GM23248 (cell line): Measurements from ENCODE around the gene PIAS3. TPM values are rescaled to one million over a fixed set of nuclear protein-coding genes. Genes with fewer than 3 reads are reported as not detected.

Experiments
- DNase-seq: peaks from one replicate; pipeline ENCODE4 v3.0.0-alpha.2; 2015
- H2AFZ ChIP-seq: fragments of 200-600 bp; sonication (generic); 2 replicates; pipeline ENCODE4 v1.6.1; 2016; ENCODE audit warnings: antibody characterized with exemption
- H3F3A ChIP-seq: fragments of 200-600 bp; sonication (generic); 2 replicates; pipeline ENCODE4 v1.6.1; 2016; ENCODE audit warnings: mild to moderate bottlenecking, antibody characterized with exemption, mixed run types; ENCODE audit not compliant: insufficient read depth
- H3K27ac ChIP-seq: fragments of 200-600 bp; sonication (generic); 2 replicates; pipeline ENCODE4 v1.5.1; 2016; ENCODE audit warnings: mild to moderate bottlenecking
- H3K27me3 ChIP-seq: fragments of 200-600 bp; sonication (generic); replicated peaks from 2 replicates; pipeline ENCODE4 v1.6.1; 2016; ENCODE audit warnings: mild to moderate bottlenecking; ENCODE audit not compliant: insufficient read depth
- H3K36me3 ChIP-seq: fragments of 200-600 bp; sonication (generic); 2 replicates; pipeline ENCODE4 v1.6.1; 2016; ENCODE audit warnings: low read depth, mild to moderate bottlenecking
- H3K4me1 ChIP-seq: fragments of 200-600 bp; sonication (generic); 2 replicates; pipeline ENCODE4 v1.6.1; 2016; ENCODE audit warnings: mild to moderate bottlenecking; ENCODE audit not compliant: insufficient read depth
- H3K4me2 ChIP-seq: fragments of 200-600 bp; sonication (generic); one replicate; pipeline ENCODE4 v1.6.1; 2016; ENCODE audit warnings: mild to moderate bottlenecking; ENCODE audit not compliant: unreplicated experiment
- H3K4me3 ChIP-seq: fragments of 200-600 bp; sonication (generic); 2 replicates; pipeline ENCODE4 v1.5.1; 2016; ENCODE audit warnings: mild to moderate bottlenecking
- H3K79me2 ChIP-seq: fragments of 200-600 bp; sonication (generic); 2 replicates; pipeline ENCODE4 v1.6.1; 2016; ENCODE audit warnings: mild to moderate bottlenecking; ENCODE audit not compliant: insufficient read depth
- H3K9ac ChIP-seq: fragments of 200-600 bp; sonication (generic); 2 replicates; pipeline ENCODE4 v1.6.1; 2016; ENCODE audit warnings: mild to moderate bottlenecking
- H3K9me2 ChIP-seq: fragments of 200-600 bp; sonication (generic); 2 replicates; pipeline ENCODE4 v1.6.1; 2016; ENCODE audit warnings: mixed run types, mild to moderate bottlenecking, moderate library complexity; ENCODE audit not compliant: insufficient read depth
- H3K9me3 ChIP-seq: fragments of 200-600 bp; sonication (generic); one replicate; pipeline ENCODE4 v1.6.1; 2017; ENCODE audit warnings: low read depth
- H4K20me1 ChIP-seq: fragments of 200-600 bp; sonication (generic); 2 replicates; pipeline ENCODE4 v1.6.0; 2016; ENCODE audit not compliant: insufficient read depth
- EZH2 ChIP-seq: fragments of 200-600 bp; sonication (generic); IDR thresholded peaks from 2 replicates; pipeline ENCODE4 v1.6.1; 2018; ENCODE audit warnings: antibody characterized with exemption, mild to moderate bottlenecking; ENCODE audit not compliant: insufficient read depth, poor library complexity, severe bottlenecking
- EZH2phosphoT487 ChIP-seq: fragments of 200-600 bp; sonication (generic); IDR thresholded peaks from 2 replicates; pipeline ENCODE4 v1.6.1; 2018; ENCODE audit warnings: antibody characterized with exemption, moderate library complexity, mild to moderate bottlenecking, low read depth; ENCODE audit not compliant: insufficient read depth
- WGBS, 2 experiments: methylation state at CpG; one replicate each; pipeline ENCODE4 v1.1.6; 2015 to 2017; ENCODE audit warnings: low lambda C conversion rate in 2 of 2, low coverage in 1 of 2; ENCODE audit errors: missing lambda C conversion rate in 2 of 2; 5-methylcytosine and 5-hydroxymethylcytosine counted together
- in situ Hi-C: fragments of 300-500 bp; cut with MboI; formaldehyde crosslinking; loops from 2 replicates; pipeline ENCODE4 v1.15.0; 2020
- polyA plus RNA-seq: library from polyadenylated mRNA; unstranded; fragments of >200 nt; fragmentation: Nextera tagmentation; extraction: Ambion mirVana; gene quantifications from 2 replicates; pipeline ENCODE4 v1.2.1, GENCODE V29; 2016
- total RNA-seq: library from RNA; depleted of rRNA; stranded (reverse); fragments of >200 nt; shearing (Covaris generic); gene quantifications from 2 replicates; pipeline ENCODE4 v1.2.3, GENCODE V29; 2014

The PIAS3 gene
- total and polyA plus RNA-seq, 2 experiments from 2014 or later, result 22.2 to 63.0 TPM

- H2AFZ ChIP-seq, result no peak overlapping the region
- H4K20me1 ChIP-seq, result no peaks in the 10 kb centered on the region
- H3F3A ChIP-seq, result peaks cover 17% of the 10 kb centered on the region; the same call in 1 of the 2 replicates
- H3K9me3 ChIP-seq, result no peaks in the 10 kb centered on the region
- H3K4me1 ChIP-seq, result peaks cover 15% of the 10 kb centered on the region
- no peaks in the 10 kb centered on the region for H3K36me3 ChIP-seq
- in situ Hi-C loops, result no loop called here
- H3K27me3 ChIP-seq, result no peaks in the 10 kb centered on the region
- no peak overlapping the region for H3K4me3 ChIP-seq
- no peaks in the 10 kb centered on the region for H3K79me2 ChIP-seq
- DNase-seq, result peak; percentile 88
- TF ChIP-seq EZH2phosphoT487 (no peak), EZH2 (no peak)
- H3K4me2 ChIP-seq, result peak overlapping the region; percentile 81
- H3K9ac ChIP-seq, result no peak overlapping the region
- H3K9me2 ChIP-seq, result no peaks in the 10 kb centered on the region
- H3K27ac ChIP-seq, result peak overlapping the region; percentile 38
- WGBS, 2 experiments, result 81 to 100% methylated on average over 1 of the region's 1 CpG
These were observed 25.8 kb upstream of the PIAS3 start for GRCh38 chr1:145884675-145885074.

DNA sequence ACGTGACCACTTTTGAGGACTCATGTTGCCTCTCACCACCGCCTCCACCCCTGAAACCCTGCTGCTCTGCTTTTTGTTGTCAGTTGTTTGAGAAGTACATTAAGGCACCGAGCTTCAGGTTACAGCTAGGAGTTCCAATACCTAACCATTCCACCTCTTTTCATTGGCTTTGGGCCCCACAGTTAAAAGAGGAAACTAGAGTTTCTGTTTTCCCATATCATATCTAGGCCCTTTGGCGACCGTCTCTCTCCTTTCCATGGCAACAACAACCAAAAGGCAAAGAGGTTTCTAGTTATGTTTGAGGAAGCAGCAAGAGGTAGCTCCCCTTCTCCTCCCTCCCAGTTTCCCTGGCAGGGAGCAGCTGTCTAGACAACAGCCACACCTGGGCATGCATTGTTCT is 20.9 kb upstream of the PIAS3 start:
- no peak overlapping the region for H3K4me3 ChIP-seq
- no peaks in the 10 kb centered on the region for H3K9me3 ChIP-seq
- H3K36me3 ChIP-seq, result no peaks in the 10 kb centered on the region
- H3K9ac ChIP-seq, result no peak overlapping the region
- TF ChIP-seq EZH2phosphoT487 (no peak), EZH2 (no peak)
- H3K9me2 ChIP-seq, result no peaks in the 10 kb centered on the region
- peaks cover 11% of the 10 kb centered on the region; the same call in 1 of the 2 replicates for H3F3A ChIP-seq
- DNase-seq, result no peak
- 60 to 65% methylated on average over 5 of the region's 5 CpGs for WGBS, 2 experiments
- H3K4me2 ChIP-seq, result no peak overlapping the region
- H3K79me2 ChIP-seq, result no peaks in the 10 kb centered on the region
- no peaks in the 10 kb centered on the region for H3K27me3 ChIP-seq
- H3K27ac ChIP-seq, result no peak overlapping the region
- in situ Hi-C loops, result no loop called here
- no peaks in the 10 kb centered on the region for H4K20me1 ChIP-seq
- H3K4me1 ChIP-seq, result peaks cover 6% of the 10 kb centered on the region
- H2AFZ ChIP-seq, result no peak overlapping the region

DNA sequence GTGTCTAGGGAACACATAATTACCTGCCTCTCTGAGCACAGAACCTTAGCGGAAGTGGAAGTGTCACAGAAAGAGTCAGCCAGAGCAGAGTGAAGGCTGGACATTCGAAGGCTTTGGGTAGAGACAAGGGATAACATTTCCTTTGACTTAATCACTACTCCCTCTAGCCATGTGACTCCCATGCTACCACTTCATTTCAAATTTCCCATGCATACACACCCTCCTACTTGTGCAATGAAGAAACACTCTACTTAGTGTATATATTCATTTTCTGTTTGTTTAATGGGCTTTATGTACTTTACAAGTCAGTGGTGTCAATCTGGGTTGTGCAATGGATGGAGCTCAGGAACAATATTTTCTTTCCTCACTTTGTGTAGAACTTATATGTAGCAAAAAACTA is 19.8 kb upstream of the PIAS3 start:
- TF ChIP-seq EZH2 (no peak), EZH2phosphoT487 (no peak)

DNA sequence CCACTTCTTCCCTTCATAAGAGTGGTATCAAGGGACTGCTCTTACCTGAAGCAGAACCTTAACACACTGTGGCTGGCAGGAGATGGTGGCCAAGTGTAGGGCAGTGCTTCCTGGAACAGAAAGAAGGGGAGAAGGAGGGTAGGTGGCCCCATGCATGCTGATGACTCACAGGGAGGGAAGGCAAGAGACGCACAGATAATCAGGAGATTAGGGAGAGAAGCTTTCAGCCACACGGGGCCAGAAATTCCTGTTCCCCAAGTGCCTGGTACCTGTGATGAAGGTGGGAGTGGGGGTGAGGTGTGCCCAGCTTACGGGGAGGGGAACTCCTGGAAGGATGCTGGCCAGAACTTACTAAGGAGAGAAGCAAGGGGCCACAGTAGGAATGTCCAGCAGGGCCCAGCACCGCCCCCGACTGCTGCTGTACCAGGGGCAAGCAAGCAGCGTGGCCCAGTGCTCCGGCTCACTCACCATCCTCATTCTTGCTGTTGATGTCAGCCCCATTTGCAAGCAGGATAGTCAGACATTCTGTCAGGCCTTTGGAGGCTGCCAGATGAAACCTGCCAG is 19.1 kb upstream of the PIAS3 start:
- no peaks in the 10 kb centered on the region for H3K9me2 ChIP-seq
- no peak for TF ChIP-seq EZH2phosphoT487
- TF ChIP-seq EZH2, result no peak
- no peak overlapping the region for H3K4me2 ChIP-seq
- H3F3A ChIP-seq, result no peaks in the 10 kb centered on the region
- no peak overlapping the region for H3K27ac ChIP-seq
- in situ Hi-C loops, result no loop called here
- no peaks in the 10 kb centered on the region for H3K27me3 ChIP-seq
- H3K79me2 ChIP-seq, result no peaks in the 10 kb centered on the region
- 90 to 96% methylated on average over 7 of the region's 7 CpGs for WGBS, 2 experiments
- no peaks in the 10 kb centered on the region for H4K20me1 ChIP-seq
- H3K36me3 ChIP-seq, result no peaks in the 10 kb centered on the region
- no peaks in the 10 kb centered on the region for H3K4me1 ChIP-seq
- H3K4me3 ChIP-seq, result no peak overlapping the region
- no peak for DNase-seq
- H3K9ac ChIP-seq, result no peak overlapping the region
- H3K9me3 ChIP-seq, result no peaks in the 10 kb centered on the region
- no peak overlapping the region for H2AFZ ChIP-seq

More for the DNA sequence above, 19.8 kb upstream of the PIAS3 start:
- H4K20me1 ChIP-seq, result no peaks in the 10 kb centered on the region
- H3F3A ChIP-seq, result 0 out of 2 replicates have a peak, but pooled peaks cover under 1% of the 10 kb centered on the region
- 82 to 85% methylated on average over 2 of the region's 2 CpGs for WGBS, 2 experiments
- H3K27ac ChIP-seq, result no peak overlapping the region
- no peaks in the 10 kb centered on the region for H3K9me2 ChIP-seq
- H3K4me2 ChIP-seq, result no peak overlapping the region
- in situ Hi-C loops, result no loop called here
- no peak overlapping the region for H3K4me3 ChIP-seq
- no peak overlapping the region for H2AFZ ChIP-seq
- no peaks in the 10 kb centered on the region for H3K27me3 ChIP-seq
- H3K4me1 ChIP-seq, result no peaks in the 10 kb centered on the region
- H3K9ac ChIP-seq, result no peak overlapping the region
- H3K79me2 ChIP-seq, result no peaks in the 10 kb centered on the region
- H3K36me3 ChIP-seq, result no peaks in the 10 kb centered on the region
- peak; percentile 34 for DNase-seq
- no peaks in the 10 kb centered on the region for H3K9me3 ChIP-seq

DNA sequence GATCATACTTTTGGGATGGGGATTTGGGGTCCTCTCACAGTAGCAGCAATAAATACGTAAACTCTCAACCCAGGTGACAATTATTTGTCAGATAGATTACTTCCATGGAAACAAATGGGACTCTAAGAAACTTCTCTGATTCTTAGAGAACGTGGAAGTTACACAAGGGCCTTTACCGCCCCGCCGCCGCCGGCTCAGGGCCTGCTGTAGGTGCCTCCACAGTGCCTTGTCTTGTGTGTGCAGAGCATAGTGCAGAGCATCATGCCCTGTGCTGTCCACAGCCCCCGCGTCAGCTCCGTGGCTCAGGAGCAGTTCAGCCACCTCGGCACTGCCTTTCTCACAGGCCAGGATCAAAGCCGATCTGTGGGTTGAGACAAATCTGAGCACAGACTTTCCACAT is 15.8 kb upstream of the PIAS3 start:
- Histone ChIP-seq H3K9me2 (no peaks in the 10 kb centered on the region), H3K4me2 (no peak overlapping the region), H3F3A (peaks cover 6% of the 10 kb centered on the region; the same call in 1 of the 2 replicates), H3K4me1 (peaks cover 18% of the 10 kb centered on the region), H3K79me2 (no peaks in the 10 kb centered on the region), H3K27me3 (no peaks in the 10 kb centered on the region), H3K9ac (no peak overlapping the region), H4K20me1 (no peaks in the 10 kb centered on the region), H3K4me3 (no peak overlapping the region), H2AFZ (no peak overlapping the region), H3K9me3 (no peaks in the 10 kb centered on the region), H3K36me3 (no peaks in the 10 kb centered on the region), H3K27ac (no peak overlapping the region)
- no peak for DNase-seq
- WGBS, 2 experiments, result 94 to 96% methylated on average over 12 of the region's 12 CpGs
- in situ Hi-C loops, result no loop called here
- TF ChIP-seq EZH2 (no peak), EZH2phosphoT487 (no peak)
